Loucy (cell line): Measurements from ENCODE around the gene TM4SF18.
A peak's percentile ranks its signal among the peaks of the same experiment; 100 is the strongest.

Experiments
- H2AFZ ChIP-seq: fragments of 200-600 bp; sonication (generic); 2 replicates; pipeline ENCODE4 v1.6.0; 2016; ENCODE audit warnings: antibody characterized with exemption, mild to moderate bottlenecking, low read length, moderate library complexity
- H3F3A ChIP-seq: fragments of 200-600 bp; 2 replicates; pipeline ENCODE4 v1.6.0; 2016; ENCODE audit warnings: antibody characterized with exemption, low read depth, mild to moderate bottlenecking
- H3K27me3 ChIP-seq: fragments of 200-600 bp; sonication (generic); 2 replicates; pipeline ENCODE4 v1.6.1; 2014; ENCODE audit warnings: low read length, mild to moderate bottlenecking; ENCODE audit not compliant: insufficient read depth, poor library complexity, severe bottlenecking
- H3K36me3 ChIP-seq: fragments of 200-600 bp; sonication (generic); 2 replicates; pipeline ENCODE4 v1.6.1; 2016; ENCODE audit warnings: low read length; ENCODE audit not compliant: insufficient read depth
- H3K4me1 ChIP-seq: fragments of 200-600 bp; sonication (generic); 2 replicates; pipeline ENCODE4 v1.5.1; 2014; ENCODE audit warnings: low read length, mild to moderate bottlenecking; ENCODE audit not compliant: insufficient read depth, poor library complexity, severe bottlenecking
- H3K4me2 ChIP-seq: fragments of 200-600 bp; sonication (generic); 2 replicates; pipeline ENCODE4 v1.6.0; 2014; ENCODE audit warnings: antibody characterized with exemption, low read length, low read depth, mild to moderate bottlenecking; ENCODE audit not compliant: poor library complexity, severe bottlenecking
- H3K4me3 ChIP-seq: fragments of 200-600 bp; sonication (generic); 2 replicates; pipeline ENCODE4 v1.5.1; 2014; ENCODE audit warnings: low read length, mild to moderate bottlenecking, mixed read lengths; ENCODE audit not compliant: poor library complexity, severe bottlenecking
- H3K79me2 ChIP-seq: fragments of 200-600 bp; sonication (generic); 2 replicates; pipeline ENCODE4 v1.6.1; 2014; ENCODE audit warnings: low read length; ENCODE audit not compliant: insufficient read depth
- H3K9ac ChIP-seq: fragments of 200-600 bp; sonication (generic); 2 replicates; pipeline ENCODE4 v1.6.0; 2014; ENCODE audit warnings: mild to moderate bottlenecking, low read depth, low read length, moderate library complexity; ENCODE audit not compliant: poor library complexity, severe bottlenecking
- H3K9me2 ChIP-seq: fragments of 200-600 bp; sonication (generic); replicated peaks from 2 replicates; pipeline ENCODE4 v1.6.1; 2016; ENCODE audit warnings: low read depth, low read length, mixed read lengths
- H3K9me3 ChIP-seq: fragments of 200-600 bp; sonication (generic); 2 replicates; pipeline ENCODE4 v1.6.1; 2014; ENCODE audit warnings: mild to moderate bottlenecking, antibody characterized with exemption, low read length, low read depth; ENCODE audit not compliant: insufficient read depth
- H4K20me1 ChIP-seq: fragments of 200-600 bp; sonication (generic); 2 replicates; pipeline ENCODE4 v1.6.0; 2014; ENCODE audit warnings: antibody characterized with exemption, low read length, mild to moderate bottlenecking; ENCODE audit not compliant: insufficient read depth, poor library complexity, severe bottlenecking
- CTCF ChIP-seq: fragments of 200-600 bp; sonication (generic); conservative IDR thresholded peaks from 2 replicates; pipeline ENCODE4 v1.5.1; 2014; ENCODE audit warnings: mild to moderate bottlenecking, antibody characterized with exemption, low read length
- EZH2phosphoT487 ChIP-seq: fragments of 200-600 bp; IDR thresholded peaks from 2 replicates; pipeline ENCODE4 v1.6.1; 2018; ENCODE audit warnings: antibody characterized with exemption, mild to moderate bottlenecking, moderate library complexity, borderline replicate concordance

Gene TM4SF18

GRCh38 chr3:149273096-149273751, 60.2 kb downstream of the TM4SF18 start:
- Histone ChIP-seq H3K4me1 (peaks cover 23% of the 10 kb centered on the region), H2AFZ (peak overlapping the region; percentile 92), H3K27me3 (no peaks in the 10 kb centered on the region), H3K9me3 (no peaks in the 10 kb centered on the region), H3K4me2 (no peak overlapping the region), H3K4me3 (no peak overlapping the region), H3K9ac (no peak overlapping the region), H3K36me3 (no peaks in the 10 kb centered on the region), H3K9me2 (no peaks in the 10 kb centered on the region), H4K20me1 (no peaks in the 10 kb centered on the region), H3K79me2 (no peaks in the 10 kb centered on the region), H3F3A (no peaks in the 10 kb centered on the region)
- TF ChIP-seq CTCF: peak; percentile 100
- TF ChIP-seq EZH2phosphoT487: no peak

- H3K27me3 ChIP-seq: no peaks in the 10 kb centered on the region
- TF ChIP-seq EZH2phosphoT487: no peak
- TF ChIP-seq CTCF: no peak
- no peaks in the 10 kb centered on the region for H4K20me1 ChIP-seq
- H3K9ac ChIP-seq: no peak overlapping the region
- no peak overlapping the region for H3K4me2 ChIP-seq
- H3F3A ChIP-seq: no peaks in the 10 kb centered on the region
- H3K79me2 ChIP-seq: no peaks in the 10 kb centered on the region
- H3K9me3 ChIP-seq: no peaks in the 10 kb centered on the region
- no peak overlapping the region for H3K4me3 ChIP-seq
- no peaks in the 10 kb centered on the region for H3K9me2 ChIP-seq
- no peaks in the 10 kb centered on the region for H3K36me3 ChIP-seq
- peaks cover 9% of the 10 kb centered on the region for H3K4me1 ChIP-seq
- no peak overlapping the region for H2AFZ ChIP-seq
Measured at GRCh38 chr3:149271669-149272068, 61.8 kb downstream of the TM4SF18 start.

- H3K4me1 ChIP-seq: peaks cover 3% of the 10 kb centered on the region
- H3K4me3 ChIP-seq: no peak overlapping the region
- H3K27me3 ChIP-seq: no peaks in the 10 kb centered on the region
- no peaks in the 10 kb centered on the region for H3K79me2 ChIP-seq
- H3K36me3 ChIP-seq: no peaks in the 10 kb centered on the region
- no peak overlapping the region for H3K4me2 ChIP-seq
- H3F3A ChIP-seq: no peaks in the 10 kb centered on the region
- H4K20me1 ChIP-seq: no peaks in the 10 kb centered on the region
- TF ChIP-seq CTCF: no peak
- no peaks in the 10 kb centered on the region for H3K9me2 ChIP-seq
- H3K9me3 ChIP-seq: no peaks in the 10 kb centered on the region
- H3K9ac ChIP-seq: no peak overlapping the region
- H2AFZ ChIP-seq: no peak overlapping the region
Measured at GRCh38 chr3:149270180-149270579, 63.3 kb downstream of the TM4SF18 start.
